GM19395 (cell line): Measurements from ENCODE around the gene TRIM37.
"Not testable (repeated sequence)": the region's sequence is repeated elsewhere in the genome, so short reads cannot be mapped to it uniquely, and the experiment has no call there.

Experiments used
- ATAC-seq: cut with Tn5 transposase; IDR thresholded peaks from one replicate; pipeline ENCODE4 v1.9.1; 2021; ENCODE audit warnings: mild to moderate bottlenecking, moderate library complexity; ENCODE audit not compliant: unreplicated experiment

The TRIM37 gene

DNA sequence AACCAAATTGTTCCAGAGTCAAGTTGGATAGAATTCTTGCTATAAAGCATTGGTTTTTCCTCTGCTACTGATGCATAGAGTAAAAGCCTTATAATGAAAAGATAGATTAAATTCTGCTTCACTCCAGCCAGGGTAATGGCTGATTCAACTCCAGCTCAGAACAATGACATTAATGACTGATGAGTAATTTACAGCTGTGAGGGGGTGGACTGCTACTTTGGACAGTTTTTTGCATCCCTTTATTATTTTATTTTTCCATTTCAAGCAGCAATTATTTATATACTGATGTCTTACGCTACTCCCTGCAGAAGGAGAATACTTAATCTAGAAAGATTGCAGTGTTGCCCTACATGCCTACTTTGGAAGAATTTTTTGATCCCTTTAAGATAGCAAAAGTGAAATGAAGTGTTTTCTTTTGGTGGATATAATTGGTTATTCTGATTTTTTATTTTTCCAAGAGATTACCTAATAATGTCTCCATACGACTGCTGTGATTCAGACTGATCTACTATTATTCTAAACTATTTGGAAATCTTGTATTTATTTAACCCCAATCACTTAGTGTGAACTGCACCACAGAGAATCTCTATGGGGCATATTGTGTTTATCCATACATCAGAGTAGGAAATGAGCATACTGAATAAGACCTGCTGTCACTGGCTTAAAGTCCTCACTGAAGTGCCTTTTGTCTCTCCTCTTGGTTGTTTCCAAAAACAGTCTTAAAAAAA lies 149.5 kb downstream of the TRIM37 start:
- no peak for ATAC-seq

DNA sequence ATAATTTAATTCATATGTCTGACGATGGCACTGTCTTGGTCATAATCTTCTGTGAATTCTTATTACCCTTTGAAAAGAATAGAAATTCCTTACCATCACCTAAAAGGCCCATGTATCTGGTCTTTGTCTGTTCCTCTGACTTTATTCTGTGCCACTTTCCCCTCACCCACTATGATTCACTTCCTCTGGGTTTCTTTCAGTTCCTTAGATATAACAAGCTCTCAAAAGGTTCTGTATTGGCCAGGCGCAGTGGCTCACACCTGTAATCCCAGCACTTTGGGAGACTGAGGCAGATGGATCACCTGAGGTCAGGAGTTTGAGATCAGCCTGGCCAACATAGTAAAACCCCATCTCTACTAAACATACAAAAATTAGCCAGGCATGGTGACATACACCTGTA lies 152.3 kb downstream of the TRIM37 start:
- not testable (repeated sequence) for ATAC-seq

DNA sequence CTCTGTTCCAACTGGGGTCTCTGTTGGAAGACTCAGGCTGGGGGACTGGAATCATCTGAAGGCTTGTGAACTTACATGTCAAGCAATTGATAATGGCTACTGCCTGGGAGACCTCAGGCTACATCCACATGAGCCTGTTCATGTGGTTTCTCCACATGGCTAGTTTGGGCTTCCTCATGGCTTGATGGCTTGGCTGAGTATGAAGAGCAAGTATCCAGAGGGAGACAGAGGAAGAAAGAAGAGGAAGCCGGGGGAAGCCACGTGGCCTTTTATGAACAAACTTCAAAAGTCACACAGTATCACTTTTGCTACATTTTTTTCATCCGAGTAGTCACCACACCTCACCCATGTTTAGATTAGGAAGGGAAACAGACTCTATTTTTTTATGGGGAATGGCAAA lies 158.9 kb downstream of the TRIM37 start:
- no peak for ATAC-seq

DNA sequence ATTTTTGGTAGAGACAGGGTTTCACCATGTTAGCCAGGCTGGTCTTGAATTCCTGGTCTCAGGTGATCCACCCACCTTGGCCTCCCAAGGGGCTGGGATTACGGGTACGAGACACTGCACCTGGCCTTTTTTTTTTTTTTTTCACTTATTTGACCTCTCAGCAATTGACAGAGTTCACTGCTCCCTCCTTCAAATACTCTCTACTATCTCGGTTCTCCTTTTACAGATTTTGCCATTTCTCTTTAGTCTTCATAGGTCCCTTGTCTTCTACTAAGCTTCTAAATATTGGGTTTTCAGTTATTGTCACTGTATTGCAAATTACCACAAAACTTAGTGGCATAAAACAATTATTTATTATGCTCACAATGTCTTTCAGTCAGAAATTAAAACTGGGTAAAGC lies 159.3 kb downstream of the TRIM37 start:
- no peak for ATAC-seq

DNA sequence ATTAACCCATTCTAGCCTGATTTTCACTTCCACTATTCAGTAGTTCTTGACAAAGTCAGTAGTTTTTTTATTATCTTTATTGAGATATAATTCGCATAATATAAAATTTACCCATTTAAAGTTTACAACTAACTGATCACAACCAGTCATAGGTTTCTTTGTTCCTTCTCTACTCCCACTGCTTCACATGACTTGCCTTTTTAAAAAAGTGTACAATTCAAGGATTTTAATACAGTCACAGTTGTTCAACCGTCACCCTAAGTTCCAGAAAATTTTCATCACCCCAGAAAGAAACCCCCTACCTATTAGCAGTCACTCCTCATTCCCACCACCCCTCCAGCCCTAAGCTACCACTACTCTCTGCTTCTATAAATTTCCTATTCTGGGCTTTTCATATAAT lies 162.5 kb downstream of the TRIM37 start:
- no peak for ATAC-seq

DNA sequence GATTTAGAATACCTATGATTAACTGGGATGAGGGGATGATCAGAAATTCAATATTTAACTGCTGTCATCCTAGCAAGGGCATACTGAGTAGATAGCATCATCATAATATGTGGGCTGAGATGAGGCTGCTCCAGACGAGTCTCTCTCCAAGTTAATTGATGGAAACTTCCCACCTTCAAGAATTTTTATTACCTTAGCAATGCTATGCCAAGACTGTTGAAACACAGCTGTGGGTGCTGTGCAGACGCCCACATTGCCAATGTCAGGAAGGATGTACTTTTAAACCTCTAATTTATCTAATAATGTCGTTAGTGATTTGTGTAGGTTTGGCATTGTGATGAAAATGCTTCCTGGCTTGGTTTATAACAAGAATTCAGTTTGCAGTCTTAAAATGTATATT lies 170.4 kb downstream of the TRIM37 start:
- no peak for ATAC-seq

DNA sequence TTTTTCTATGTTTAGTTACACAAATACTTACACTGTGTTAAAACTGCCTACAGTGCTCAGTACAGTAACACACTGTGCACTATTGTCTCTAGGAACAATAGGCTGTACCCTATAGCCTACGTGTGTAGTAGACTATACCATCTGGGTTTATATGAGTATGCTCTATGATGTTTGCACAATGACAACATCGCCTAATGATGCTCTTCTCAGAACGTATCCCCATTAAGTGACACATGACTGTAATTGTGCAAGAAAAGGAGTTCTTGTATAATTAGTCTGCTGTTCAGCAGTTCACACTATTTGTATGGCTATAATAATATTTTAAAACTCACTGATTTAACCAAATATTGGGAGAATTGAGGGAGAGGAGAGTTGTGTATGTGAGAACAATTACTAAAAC lies 173.7 kb downstream of the TRIM37 start:
- ATAC-seq, result no peak
